CD8-positive, alpha-beta memory T cell (primary cell): ENCODE data around the gene FILIP1. TPM values are rescaled to one million over a fixed set of nuclear protein-coding genes. Genes with fewer than 3 reads are reported as not detected.

Source experiments
- CTCF ChIA-PET: fragments of 350-600 bp; sonication (Branson Sonifier 250); formaldehyde crosslinking; loops from one replicate; lab custom pipeline; 2021; ENCODE audit warnings: antibody characterized with exemption; lab: Charles Lee
- POLR2A ChIA-PET: fragments of 350-600 bp; sonication (Branson Sonifier 250); formaldehyde crosslinking; loops from one replicate; lab custom pipeline; 2021; ENCODE audit warnings: antibody characterized with exemption; lab: Charles Lee
- DNase-seq, 5 donors: peaks; one replicate each; pipeline versions ENCODE4 v3.0.0 to v3.0.0-alpha.2; 2020 to 2022; ENCODE audit warnings: mixed read lengths in 1 of 5
- H3K27ac ChIP-seq: one replicate; pipeline ENCODE4 v1.7.0; 2013; ENCODE audit warnings: low read depth, mild to moderate bottlenecking, low read length, moderate library complexity
- H3K27me3 ChIP-seq: 2 replicates; pipeline ENCODE4 v1.7.0; 2013; ENCODE audit warnings: low read length, mild to moderate bottlenecking; ENCODE audit not compliant: insufficient read depth, poor library complexity, severe bottlenecking
- H3K36me3 ChIP-seq: 2 replicates; pipeline ENCODE4 v1.7.0; 2013; ENCODE audit warnings: mild to moderate bottlenecking, low read length, moderate library complexity; ENCODE audit not compliant: insufficient read depth
- H3K4me1 ChIP-seq: 2 replicates; pipeline ENCODE4 v1.7.0; 2013; ENCODE audit warnings: mild to moderate bottlenecking, low read length, moderate library complexity; ENCODE audit not compliant: insufficient read depth
- H3K4me3 ChIP-seq: 2 replicates; pipeline ENCODE4 v1.7.0; 2013; ENCODE audit warnings: mild to moderate bottlenecking, low read length
- H3K9me3 ChIP-seq: 2 replicates; pipeline ENCODE4 v1.7.0; 2013; ENCODE audit warnings: mild to moderate bottlenecking, low read length
- H3K27ac Mint-ChIP-seq, 8 donors: one replicate each; pipeline ENCODE4 v1.8.0; 2020 to 2021; ENCODE audit warnings: mixed read lengths in 8 of 8, mild to moderate bottlenecking in 6 of 8, inconsistent platforms in 3 of 8, moderate library complexity in 3 of 8
- H3K27me3 Mint-ChIP-seq, 2 donors: one replicate each; pipeline ENCODE4 v1.8.0; 2020 to 2021; ENCODE audit warnings: mixed read lengths in 2 of 2, mild to moderate bottlenecking in 1 of 2, moderate library complexity in 1 of 2
- H3K36me3 Mint-ChIP-seq, 3 donors: one replicate each; pipeline ENCODE4 v1.8.0; 2020 to 2021; ENCODE audit warnings: mixed read lengths in 3 of 3, inconsistent platforms in 1 of 3, mild to moderate bottlenecking in 1 of 3
- H3K4me1 Mint-ChIP-seq, 3 donors: one replicate each; pipeline ENCODE4 v1.8.0; 2020 to 2021; ENCODE audit warnings: mixed read lengths in 3 of 3, inconsistent platforms in 1 of 3, mild to moderate bottlenecking in 1 of 3
- H3K4me3 Mint-ChIP-seq, 7 donors: one replicate each; pipeline ENCODE4 v1.8.0; 2020 to 2021; ENCODE audit warnings: mixed read lengths in 7 of 7, mild to moderate bottlenecking in 6 of 7, moderate library complexity in 4 of 7, inconsistent platforms in 2 of 7
- H3K9me3 Mint-ChIP-seq, 5 donors: one replicate each; pipeline ENCODE4 v1.8.0; 2020 to 2022; ENCODE audit warnings: mixed read lengths in 5 of 5, mild to moderate bottlenecking in 3 of 5, moderate library complexity in 2 of 5, inconsistent platforms in 1 of 5
- polyA plus RNA-seq: library from polyadenylated mRNA; unstranded; fragments of 300-500 nt; fragmentation: Illumina TruSeq; gene quantifications from one replicate; pipeline ENCODE4 v1.2.3, GENCODE V29; 2021
- total RNA-seq, 2 experiments: library from RNA; stranded (reverse); gene quantifications; one replicate each; pipeline ENCODE4 v1.2.3, GENCODE V29; 2021

FILIP1 gene
- total and polyA plus RNA-seq, 3 experiments from 2014 or later: not detected

GRCh38 chr6:75353644-75354043, 140.0 kb downstream of the FILIP1 start:
- H3K36me3 ChIP-seq: no peaks in the 10 kb centered on the region
- no peak for DNase-seq
- H3K9me3 ChIP-seq: no peaks in the 10 kb centered on the region
- Mint-ChIP-seq H3K36me3 (no peaks in the 10 kb centered on the region), H3K27me3 (peaks cover 13 to 59% of the 10 kb centered on the region in 2 donors), H3K27ac (no peak overlapping the region), H3K9me3 (no peaks in the 10 kb centered on the region), H3K4me3 (no peak overlapping the region), H3K4me1 (peaks cover 0 to 10% (median 0%) of the 10 kb centered on the region in 3 donors)
- no peak overlapping the region for H3K4me3 ChIP-seq
- no peaks in the 10 kb centered on the region for H3K27me3 ChIP-seq
- H3K4me1 ChIP-seq: no peaks in the 10 kb centered on the region
- no peak overlapping the region for H3K27ac ChIP-seq
- CTCF ChIA-PET: no interaction called here
- POLR2A ChIA-PET: no interaction called here

DNA sequence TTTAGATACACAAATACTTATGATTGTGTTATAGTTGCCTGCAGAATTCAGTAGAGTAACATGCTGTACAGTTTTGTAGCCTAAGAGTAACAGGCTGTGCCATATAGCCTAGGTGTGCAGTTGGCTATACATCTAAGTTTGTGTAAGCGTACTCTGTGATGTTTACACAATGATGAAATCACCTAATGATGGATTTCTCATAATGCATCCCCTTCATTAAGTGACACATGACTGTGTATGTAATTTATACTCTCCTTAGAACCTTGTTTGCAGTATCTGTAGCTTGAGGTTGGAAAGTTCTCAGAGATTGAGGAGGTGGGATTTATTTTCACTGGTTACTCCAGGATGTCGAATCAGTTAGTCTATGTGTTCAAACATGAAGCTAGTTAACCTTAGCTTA, 142.0 kb downstream of the FILIP1 start:
- H3K9me3 ChIP-seq: no peaks in the 10 kb centered on the region
- H3K4me1 ChIP-seq: no peaks in the 10 kb centered on the region
- H3K27me3 Mint-ChIP-seq: peaks cover 11 to 63% of the 10 kb centered on the region in 2 donors
- DNase-seq: no peak
- H3K27ac ChIP-seq: no peak overlapping the region
- no peaks in the 10 kb centered on the region for H3K36me3 ChIP-seq
- H3K4me1 Mint-ChIP-seq: peaks cover 0 to 10% (median 0%) of the 10 kb centered on the region in 3 donors
- no peak overlapping the region for H3K27ac Mint-ChIP-seq
- ChIA-PET CTCF (interaction anchor here (0.6 kb wide), 1 partner anchor 1719 kb away, joined by 3 read pairs; no protein-coding TSS in a partner anchor), POLR2A (no interaction called here)
- H3K4me3 ChIP-seq: no peak overlapping the region
- H3K27me3 ChIP-seq: no peaks in the 10 kb centered on the region
- no peak overlapping the region for H3K4me3 Mint-ChIP-seq
- no peaks in the 10 kb centered on the region for H3K9me3 Mint-ChIP-seq
- H3K36me3 Mint-ChIP-seq: no peaks in the 10 kb centered on the region

DNA sequence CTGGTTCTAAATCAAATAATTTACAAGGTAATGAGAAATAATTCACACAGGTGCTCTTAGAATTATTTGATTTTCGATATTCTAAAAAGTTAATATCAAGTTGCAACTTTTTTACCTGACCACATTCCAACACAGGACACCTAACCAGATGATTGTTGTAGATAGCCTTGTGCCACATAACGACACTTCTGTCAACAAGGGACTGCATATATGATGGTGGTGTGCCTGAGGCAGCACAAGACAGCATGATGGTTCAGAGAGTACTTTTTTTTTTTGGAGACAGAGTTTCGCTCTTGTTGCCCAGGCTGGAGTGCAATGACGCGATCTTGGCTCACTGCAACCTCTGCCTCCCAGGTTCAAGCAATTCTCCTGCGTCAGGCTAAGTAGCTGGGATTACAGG, 142.8 kb downstream of the FILIP1 start:
- H3K27ac Mint-ChIP-seq: no peak overlapping the region
- DNase-seq: no peak
- Histone ChIP-seq H3K27me3 (no peaks in the 10 kb centered on the region), H3K4me3 (no peak overlapping the region), H3K4me1 (no peaks in the 10 kb centered on the region), H3K36me3 (no peaks in the 10 kb centered on the region), H3K27ac (no peak overlapping the region), H3K9me3 (no peaks in the 10 kb centered on the region)
- ChIA-PET POLR2A (no interaction called here), CTCF (interaction anchor here (0.6 kb wide), 1 partner anchor 1718 kb away, joined by 3 read pairs; no protein-coding TSS in a partner anchor)
- no peak overlapping the region for H3K4me3 Mint-ChIP-seq
- H3K36me3 Mint-ChIP-seq: no peaks in the 10 kb centered on the region
- no peaks in the 10 kb centered on the region for H3K9me3 Mint-ChIP-seq
- peaks cover 12 to 64% of the 10 kb centered on the region in 2 donors for H3K27me3 Mint-ChIP-seq
- peaks cover 0 to 10% (median 0%) of the 10 kb centered on the region in 3 donors for H3K4me1 Mint-ChIP-seq

- POLR2A ChIA-PET: no interaction called here
- no peaks in the 10 kb centered on the region for H3K9me3 ChIP-seq
- H3K27me3 ChIP-seq: no peaks in the 10 kb centered on the region
- Mint-ChIP-seq H3K4me1 (peaks cover 0 to 10% (median 0%) of the 10 kb centered on the region in 3 donors), H3K27ac (no peak overlapping the region), H3K4me3 (no peak overlapping the region), H3K27me3 (peaks cover 10 to 68% of the 10 kb centered on the region in 2 donors), H3K9me3 (no peaks in the 10 kb centered on the region), H3K36me3 (no peaks in the 10 kb centered on the region)
- H3K4me1 ChIP-seq: no peaks in the 10 kb centered on the region
- H3K36me3 ChIP-seq: no peaks in the 10 kb centered on the region
- H3K27ac ChIP-seq: no peak overlapping the region
- CTCF ChIA-PET: no interaction called here
- no peak overlapping the region for H3K4me3 ChIP-seq
- DNase-seq: no peak
Measured at GRCh38 chr6:75350156-75350555, 143.4 kb downstream of the FILIP1 start.

DNA sequence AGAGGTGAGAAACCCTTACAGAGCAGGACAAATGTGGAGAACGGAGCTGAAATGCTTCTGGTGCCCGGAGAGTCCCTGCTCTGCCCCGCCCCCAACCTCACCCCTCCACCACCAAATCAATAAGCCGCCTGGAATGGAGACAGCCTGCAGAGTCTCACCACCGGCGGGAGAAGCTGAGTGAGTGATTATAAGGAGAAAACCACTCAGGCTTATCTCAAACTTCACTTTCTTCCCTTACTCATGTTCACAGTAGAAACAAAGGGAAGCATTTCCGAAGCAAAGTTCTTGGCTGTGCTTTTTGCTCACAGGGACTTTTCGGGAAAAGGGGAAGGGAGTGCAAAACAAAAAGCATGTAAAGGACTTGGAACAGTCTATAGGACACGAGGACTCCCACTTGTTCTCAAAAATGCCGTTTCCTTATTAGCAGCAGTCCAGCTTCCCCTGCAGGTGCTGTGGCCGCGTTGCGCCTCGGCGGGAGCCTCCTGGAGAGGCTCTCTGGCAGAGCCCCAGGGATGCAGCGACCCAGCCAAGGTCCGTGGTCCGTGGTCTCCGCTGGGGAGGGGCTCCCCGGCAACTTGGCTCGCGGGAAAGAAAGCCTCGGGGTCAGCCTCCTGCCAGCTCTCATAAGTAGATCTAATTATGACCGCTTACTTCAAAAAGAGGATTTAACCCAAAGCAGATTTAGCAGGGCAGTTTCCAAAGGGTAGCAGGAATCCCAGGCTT, 144.2 kb downstream of the FILIP1 start:
- H3K27me3 Mint-ChIP-seq: peaks cover 10 to 64% of the 10 kb centered on the region in 2 donors
- Histone ChIP-seq H3K4me3 (no peak overlapping the region), H3K4me1 (no peaks in the 10 kb centered on the region), H3K27me3 (no peaks in the 10 kb centered on the region), H3K9me3 (no peaks in the 10 kb centered on the region), H3K36me3 (no peaks in the 10 kb centered on the region), H3K27ac (no peak overlapping the region)
- no peak overlapping the region for H3K4me3 Mint-ChIP-seq
- POLR2A ChIA-PET: no interaction called here
- H3K9me3 Mint-ChIP-seq: no peaks in the 10 kb centered on the region
- H3K4me1 Mint-ChIP-seq: peaks cover 0 to 10% (median 0%) of the 10 kb centered on the region in 3 donors
- CTCF ChIA-PET: interaction anchor here (0.6 kb wide), 1 partner anchor 196 kb away, joined by 3 read pairs; no protein-coding TSS in a partner anchor
- H3K36me3 Mint-ChIP-seq: no peaks in the 10 kb centered on the region
- no peak for DNase-seq
- no peak overlapping the region for H3K27ac Mint-ChIP-seq

DNA sequence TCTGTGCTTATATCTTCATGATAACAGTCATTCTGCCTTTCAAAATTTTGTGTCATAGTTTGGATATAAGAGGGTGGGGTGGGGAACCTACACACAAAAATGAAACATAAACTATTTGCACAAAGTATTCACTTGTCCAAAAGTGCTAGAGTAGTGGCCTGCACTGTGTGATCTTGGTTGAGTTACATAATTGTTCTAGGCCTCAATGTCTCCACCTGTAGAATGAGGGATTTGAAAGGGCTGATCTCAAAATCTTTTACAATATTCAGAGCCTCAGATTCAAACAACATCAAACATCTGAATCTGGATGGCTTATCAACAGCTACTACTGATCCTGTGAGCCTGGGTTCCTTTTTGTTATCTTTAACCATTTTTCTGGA, 144.7 kb downstream of the FILIP1 start:
- no peak overlapping the region for H3K27ac ChIP-seq
- ChIA-PET POLR2A (no interaction called here), CTCF (no interaction called here)
- H3K9me3 Mint-ChIP-seq: no peaks in the 10 kb centered on the region
- H3K4me3 Mint-ChIP-seq: no peak overlapping the region
- H3K36me3 ChIP-seq: no peaks in the 10 kb centered on the region
- H3K27ac Mint-ChIP-seq: no peak overlapping the region
- no peak overlapping the region for H3K4me3 ChIP-seq
- no peaks in the 10 kb centered on the region for H3K36me3 Mint-ChIP-seq
- no peak for DNase-seq
- H3K27me3 ChIP-seq: no peaks in the 10 kb centered on the region
- H3K9me3 ChIP-seq: no peaks in the 10 kb centered on the region
- H3K4me1 ChIP-seq: no peaks in the 10 kb centered on the region
- peaks cover 7 to 62% of the 10 kb centered on the region in 2 donors for H3K27me3 Mint-ChIP-seq
- peaks cover 0 to 10% (median 0%) of the 10 kb centered on the region in 3 donors for H3K4me1 Mint-ChIP-seq

GRCh38 chr6:75347898-75348610, 145.5 kb downstream of the FILIP1 start:
- ChIA-PET CTCF (no interaction called here), POLR2A (no interaction called here)
- H3K4me3 ChIP-seq: no peak overlapping the region
- H3K9me3 ChIP-seq: no peaks in the 10 kb centered on the region
- H3K36me3 ChIP-seq: no peaks in the 10 kb centered on the region
- DNase-seq: no peak
- Mint-ChIP-seq H3K27ac (no peak overlapping the region), H3K36me3 (no peaks in the 10 kb centered on the region), H3K27me3 (peaks cover 7 to 54% of the 10 kb centered on the region in 2 donors), H3K4me3 (no peak overlapping the region), H3K4me1 (peaks cover 0 to 10% (median 0%) of the 10 kb centered on the region in 3 donors), H3K9me3 (no peaks in the 10 kb centered on the region)
- no peak overlapping the region for H3K27ac ChIP-seq
- H3K27me3 ChIP-seq: no peaks in the 10 kb centered on the region
- H3K4me1 ChIP-seq: no peaks in the 10 kb centered on the region

GRCh38 chr6:75345413-75345812, 148.2 kb downstream of the FILIP1 start:
- POLR2A ChIA-PET: no interaction called here
- Mint-ChIP-seq H3K27me3 (peaks cover 7 to 36% of the 10 kb centered on the region in 2 donors), H3K4me3 (no peak overlapping the region), H3K27ac (no peak overlapping the region), H3K36me3 (no peaks in the 10 kb centered on the region), H3K9me3 (no peaks in the 10 kb centered on the region), H3K4me1 (peaks cover 0 to 10% (median 0%) of the 10 kb centered on the region in 3 donors)
- CTCF ChIA-PET: no interaction called here
- Histone ChIP-seq H3K27me3 (no peaks in the 10 kb centered on the region), H3K4me3 (no peak overlapping the region), H3K27ac (no peak overlapping the region), H3K4me1 (no peaks in the 10 kb centered on the region), H3K9me3 (no peaks in the 10 kb centered on the region), H3K36me3 (no peaks in the 10 kb centered on the region)
- no peak for DNase-seq
